ENCODE data around the gene HGD. TPM values are rescaled to one million over a fixed set of nuclear protein-coding genes. Genes with fewer than 3 reads are reported as not detected.

HGD gene
- polyA plus RNA-seq, 4 donors: 1.6 to 80.2 (median 67.3) TPM

DNA sequence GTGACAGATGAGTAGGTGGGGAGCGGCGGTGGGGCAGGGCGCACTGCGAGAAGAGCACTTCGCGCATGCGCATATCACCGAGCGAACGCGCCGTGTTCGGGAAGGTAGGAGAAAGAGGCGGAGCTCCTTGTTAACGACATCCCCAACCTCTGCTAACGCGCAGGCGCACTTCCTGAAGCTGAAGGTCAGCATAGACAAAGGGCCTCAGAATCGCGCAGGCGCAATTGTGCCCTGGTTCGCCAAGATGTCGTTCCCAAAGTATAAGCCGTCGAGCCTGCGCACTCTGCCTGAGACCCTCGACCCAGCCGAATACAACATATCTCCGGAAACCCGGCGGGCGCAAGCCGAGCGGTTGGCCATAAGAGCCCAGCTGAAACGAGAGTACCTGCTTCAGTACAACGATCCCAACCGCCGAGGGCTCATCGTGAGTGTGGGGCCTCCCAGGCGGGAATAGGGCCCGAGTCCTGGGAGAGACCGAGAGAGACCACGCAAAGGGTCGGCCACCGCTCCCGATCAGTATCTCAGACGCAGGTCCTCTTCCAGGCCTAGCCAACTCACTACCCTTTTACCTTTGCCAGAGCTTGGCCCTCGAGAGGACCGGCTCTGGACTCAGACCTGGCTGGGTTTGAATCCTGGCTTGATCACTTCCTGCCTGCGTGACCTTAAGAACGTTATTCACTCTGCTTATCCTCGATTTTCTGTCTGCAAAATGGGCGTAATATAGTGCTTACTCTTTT, 85.8 kb downstream of the HGD start, which contains the start of gene NDUFB4:
NDUFB4 (plus strand) TSS at position 221 of the 737 bp plus-strand sequence; CDS start at position 245, 24 bp downstream.
- DNase-seq (ENCODE audit: low read depth in 4 of 4, low spot score in 3 of 4): peak; percentile 95 to 97 (median 96)

DNA sequence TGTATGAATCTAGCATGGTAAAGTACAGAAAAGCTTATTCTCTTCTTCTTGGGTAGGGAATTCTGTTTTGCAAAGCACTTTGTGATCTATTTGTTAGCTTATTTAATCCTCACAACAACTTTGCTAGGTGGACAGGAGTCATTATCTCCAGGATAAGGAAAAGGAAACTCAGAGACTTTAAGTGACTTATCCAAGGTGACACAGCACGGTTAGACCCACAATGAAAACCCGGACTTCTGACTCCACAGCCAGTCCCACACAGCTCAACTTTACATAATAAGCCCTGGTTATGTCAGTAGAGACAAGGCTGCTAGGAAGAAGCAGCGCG, 86.3 kb downstream of the HGD start:
- no peak for DNase-seq (ENCODE audit: low read depth in 4 of 4, low spot score in 3 of 4)

GRCh38 chr3:120587332-120587975, 94.6 kb downstream of the HGD start:
- DNase-seq (ENCODE audit: low read depth in 4 of 4, low spot score in 3 of 4): no peak

Other genes with a start within 250 kb of the HGD start
- gene FSTL1, start 231.2 kb downstream of the HGD start, polyA plus RNA-seq (ENCODE audit: insufficient read length in 4 of 4): 1,000 to 10,000 TPM in 1 of 4 donors, 100 to 1,000 TPM in 3; 432 to 1,602 (median 601) TPM
- 100 to 1,000 TPM; 136 to 218 (median 200) TPM for gene NDUFB4, start 85.9 kb downstream of the HGD start, polyA plus RNA-seq (ENCODE audit: insufficient read length in 4 of 4)
- 10 to 100 TPM; 28.0 to 35.5 (median 34.3) TPM for gene RABL3, start 60.3 kb upstream of the HGD start, polyA plus RNA-seq (ENCODE audit: insufficient read length in 4 of 4)
- gene GTF2E1, start 60.5 kb upstream of the HGD start, polyA plus RNA-seq (ENCODE audit: insufficient read length in 4 of 4): 10 to 100 TPM; 12.8 to 15.8 (median 14.9) TPM
- gene STXBP5L, start 226.0 kb upstream of the HGD start, polyA plus RNA-seq (ENCODE audit: insufficient read length in 4 of 4): under 1 TPM; 0.17 to 0.54 (median 0.35) TPM